ENCODE measurements around the gene HTRA1. TPM values are rescaled to one million over a fixed set of nuclear protein-coding genes. Genes with fewer than 3 reads are reported as not detected.

The HTRA1 gene
- total RNA-seq, 1 experiment from 2014 or later: 0.39 TPM

DNA sequence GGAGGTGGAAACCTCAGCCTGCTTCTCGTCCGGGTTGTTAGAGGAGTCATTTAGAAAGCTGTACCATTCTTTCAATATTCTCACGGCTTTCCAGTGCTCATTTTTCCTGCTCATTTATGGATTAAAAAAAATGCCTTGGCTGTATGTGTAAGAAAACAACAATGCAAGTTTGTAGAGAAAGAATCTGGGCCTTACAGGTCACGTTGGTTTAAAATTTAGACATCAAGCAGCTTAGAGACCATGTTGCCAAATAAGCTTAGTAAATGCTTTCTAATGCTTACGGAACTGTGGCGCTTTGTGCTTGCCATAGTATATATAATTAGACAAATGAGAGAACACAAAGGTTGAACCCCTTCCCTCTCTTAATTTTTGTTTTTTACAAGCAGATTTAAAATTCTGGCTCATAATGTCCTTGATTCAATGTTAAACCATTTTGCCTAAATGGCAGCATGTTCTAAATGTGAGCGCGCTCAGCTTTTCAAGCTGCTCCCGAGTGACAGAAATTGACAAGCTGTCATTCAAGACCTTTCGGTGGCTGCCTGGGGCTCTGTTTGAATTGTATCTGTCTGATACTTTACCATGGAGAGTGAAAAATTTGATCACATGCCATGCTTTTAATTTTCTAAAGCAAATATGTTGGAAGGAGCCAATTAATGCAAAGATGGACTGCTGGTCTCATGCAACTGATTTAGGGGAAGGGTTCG, 5.8 kb upstream of the HTRA1 start:
- no peak overlapping the region for H3K4me3 ChIP-seq (replicated peaks in 1 of 2; ENCODE audit: low read depth in 1 of 2, low read length in 2 of 2)
- no peaks in the 10 kb centered on the region for H3K36me3 ChIP-seq (ENCODE audit: control insufficient read depth in 1 of 2, insufficient read depth in 2 of 2, low read length in 2 of 2)
- H3K4me2 ChIP-seq (ENCODE audit: low read length): no peak overlapping the region
- CTCF ChIA-PET: interaction anchor here (1.0 to 1.2 kb wide), 2 partner anchors 21 to 110 kb away, joined by 3 to 4 read pairs; no protein-coding TSS in a partner anchor
- RAD21 ChIA-PET (ENCODE audit: low non-redundant PET in 1 of 2, low total read pairs in 2 of 2, uncharacterized antibody in 2 of 2, unreplicated experiment in 2 of 2): no interaction called here
- intact Hi-C loops (cut with micrococcal nuclease): no loop called here
- H2AFZ ChIP-seq (ENCODE audit: low read depth, low read length, poor library complexity, severe bottlenecking): no peak overlapping the region
- POLR2A ChIA-PET: interaction anchor here (0.9 kb wide), 1 partner anchor 13 kb away, joined by 3 read pairs; no protein-coding TSS in a partner anchor
- no TSS peak for BruUV-seq (replicated peaks)
- H3K9me3 ChIP-seq (ENCODE audit: control insufficient read depth in 1 of 2, insufficient read depth in 1 of 2, low read depth in 1 of 2, low read length in 2 of 2): no peaks in the 10 kb centered on the region
- no peak for ATAC-seq
- no peak overlapping the region for H3K27ac ChIP-seq (ENCODE audit: low read depth, low read length)
- no peak for DNase-seq (ENCODE audit: low read depth, low spot score)
- no peaks in the 10 kb centered on the region for H3K79me2 ChIP-seq (ENCODE audit: insufficient read depth, low read length)
- H3K9ac ChIP-seq (ENCODE audit: low read length): no peak overlapping the region
- no peaks in the 10 kb centered on the region for H4K20me1 ChIP-seq (ENCODE audit: insufficient read depth)
- TF ChIP-seq POLR2AphosphoS5 (IDR thresholded peaks at IDR 0.05; ENCODE audit: low read depth, low read length): no peak
- no peak for TF ChIP-seq CEBPB (IDR thresholded peaks at IDR 0.05; ENCODE audit: low read depth)
- TF ChIP-seq CBX3 (IDR thresholded peaks at IDR 0.05; ENCODE audit: low read depth): no peak
- TF ChIP-seq, protein P1, sequence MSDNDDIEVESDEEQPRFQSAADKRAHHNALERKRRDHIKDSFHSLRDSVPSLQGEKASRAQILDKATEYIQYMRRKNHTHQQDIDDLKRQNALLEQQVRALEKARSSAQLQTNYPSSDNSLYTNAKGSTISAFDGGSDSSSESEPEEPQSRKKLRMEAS (IDR thresholded peaks at IDR 0.05): no peak
- no peaks in the 10 kb centered on the region for H3K9me2 ChIP-seq (ENCODE audit: insufficient read depth)
- no peaks in the 10 kb centered on the region for H3K27me3 ChIP-seq (ENCODE audit: insufficient read depth, low read length)
- H3K4me1 ChIP-seq (ENCODE audit: control insufficient read depth in 1 of 2, insufficient read depth in 2 of 2, low read length in 2 of 2): no peaks in the 10 kb centered on the region

DNA sequence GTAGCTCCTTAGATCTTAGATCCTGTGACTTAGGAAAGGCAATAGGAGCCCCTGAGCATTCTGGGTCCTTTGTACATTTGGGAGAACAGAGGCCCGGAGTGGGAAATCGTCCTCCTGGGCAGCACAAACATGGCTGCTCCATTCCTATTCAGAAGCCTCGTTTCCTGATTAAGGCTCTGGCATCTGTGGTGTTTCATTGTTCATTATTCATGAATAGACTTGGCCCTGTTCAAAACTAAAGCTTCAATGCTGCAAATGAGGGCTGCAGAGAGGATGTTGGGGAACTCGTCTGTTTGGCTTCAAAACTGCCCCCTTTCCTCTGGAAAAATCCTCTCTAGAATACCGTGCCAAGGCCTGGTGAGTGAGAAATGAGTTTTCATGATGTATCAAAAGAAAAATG, 3.4 kb upstream of the HTRA1 start:
- peaks cover 2% of the 10 kb centered on the region; the same call in 1 of the 2 replicates for H3K27me3 ChIP-seq (ENCODE audit: insufficient read depth, low read length)
- H3K4me2 ChIP-seq (ENCODE audit: low read length): no peak overlapping the region
- ATAC-seq: no peak
- no peak overlapping the region for H3K9ac ChIP-seq (ENCODE audit: low read length)
- no peak overlapping the region for H2AFZ ChIP-seq (ENCODE audit: low read depth, low read length, poor library complexity, severe bottlenecking)
- no peaks in the 10 kb centered on the region for H3K9me2 ChIP-seq (ENCODE audit: insufficient read depth)
- intact Hi-C loops (cut with micrococcal nuclease): no loop called here
- TF ChIP-seq EGR1 (IDR thresholded peaks at IDR 0.05; ENCODE audit: low read depth) (no peak), ZFX (IDR thresholded peaks at IDR 0.05) (no peak), CEBPB (IDR thresholded peaks at IDR 0.05; ENCODE audit: low read depth) (no peak), EZH2phosphoT487 (IDR thresholded peaks at IDR 0.05; ENCODE audit: borderline replicate concordance) (no peak), CBX3 (IDR thresholded peaks at IDR 0.05; ENCODE audit: low read depth) (no peak), FOSL1 (IDR thresholded peaks at IDR 0.05; ENCODE audit: low read depth) (no peak), JUND (IDR thresholded peaks at IDR 0.05) (no peak), SP1 (IDR thresholded peaks at IDR 0.05; ENCODE audit: low read depth) (no peak), TCF7L2 (IDR thresholded peaks at IDR 0.05; ENCODE audit: borderline replicate concordance, extremely low read depth, insufficient read depth, insufficient read length) (no peak), RAD21 (IDR thresholded peaks at IDR 0.05; ENCODE audit: low read depth) (no peak), SRF (IDR thresholded peaks at IDR 0.05; ENCODE audit: low read depth) (no peak)
- TF ChIP-seq, protein P2, sequence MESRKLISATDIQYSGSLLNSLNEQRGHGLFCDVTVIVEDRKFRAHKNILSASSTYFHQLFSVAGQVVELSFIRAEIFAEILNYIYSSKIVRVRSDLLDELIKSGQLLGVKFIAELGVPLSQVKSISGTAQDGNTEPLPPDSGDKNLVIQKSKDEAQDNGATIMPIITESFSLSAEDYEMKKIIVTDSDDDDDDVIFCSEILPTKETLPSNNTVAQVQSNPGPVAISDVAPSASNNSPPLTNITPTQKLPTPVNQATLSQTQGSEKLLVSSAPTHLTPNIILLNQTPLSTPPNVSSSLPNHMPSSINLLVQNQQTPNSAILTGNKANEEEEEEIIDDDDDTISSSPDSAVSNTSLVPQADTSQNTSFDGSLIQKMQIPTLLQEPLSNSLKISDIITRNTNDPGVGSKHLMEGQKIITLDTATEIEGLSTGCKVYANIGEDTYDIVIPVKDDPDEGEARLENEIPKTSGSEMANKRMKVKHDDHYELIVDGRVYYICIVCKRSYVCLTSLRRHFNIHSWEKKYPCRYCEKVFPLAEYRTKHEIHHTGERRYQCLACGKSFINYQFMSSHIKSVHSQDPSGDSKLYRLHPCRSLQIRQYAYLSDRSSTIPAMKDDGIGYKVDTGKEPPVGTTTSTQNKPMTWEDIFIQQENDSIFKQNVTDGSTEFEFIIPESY (IDR thresholded peaks at IDR 0.05; ENCODE audit: extremely low read depth, insufficient replicate concordance, low read length): no peak
- TF ChIP-seq, protein P3, sequence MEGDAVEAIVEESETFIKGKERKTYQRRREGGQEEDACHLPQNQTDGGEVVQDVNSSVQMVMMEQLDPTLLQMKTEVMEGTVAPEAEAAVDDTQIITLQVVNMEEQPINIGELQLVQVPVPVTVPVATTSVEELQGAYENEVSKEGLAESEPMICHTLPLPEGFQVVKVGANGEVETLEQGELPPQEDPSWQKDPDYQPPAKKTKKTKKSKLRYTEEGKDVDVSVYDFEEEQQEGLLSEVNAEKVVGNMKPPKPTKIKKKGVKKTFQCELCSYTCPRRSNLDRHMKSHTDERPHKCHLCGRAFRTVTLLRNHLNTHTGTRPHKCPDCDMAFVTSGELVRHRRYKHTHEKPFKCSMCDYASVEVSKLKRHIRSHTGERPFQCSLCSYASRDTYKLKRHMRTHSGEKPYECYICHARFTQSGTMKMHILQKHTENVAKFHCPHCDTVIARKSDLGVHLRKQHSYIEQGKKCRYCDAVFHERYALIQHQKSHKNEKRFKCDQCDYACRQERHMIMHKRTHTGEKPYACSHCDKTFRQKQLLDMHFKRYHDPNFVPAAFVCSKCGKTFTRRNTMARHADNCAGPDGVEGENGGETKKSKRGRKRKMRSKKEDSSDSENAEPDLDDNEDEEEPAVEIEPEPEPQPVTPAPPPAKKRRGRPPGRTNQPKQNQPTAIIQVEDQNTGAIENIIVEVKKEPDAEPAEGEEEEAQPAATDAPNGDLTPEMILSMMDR (IDR thresholded peaks at IDR 0.05 in 2 of 3, conservative IDR thresholded peaks at IDR 0.05 in 1 of 3; ENCODE audit: borderline replicate concordance in 1 of 3, insufficient read depth in 1 of 3, low read depth in 2 of 3, low read length in 2 of 3): no peak
- TF ChIP-seq, protein P1 (IDR thresholded peaks at IDR 0.05): no peak
- ChIA-PET RAD21 (ENCODE audit: low non-redundant PET in 1 of 2, low total read pairs in 2 of 2, uncharacterized antibody in 2 of 2, unreplicated experiment in 2 of 2) (no interaction called here), CTCF (interaction anchor here (0.8 kb wide), 1 partner anchor 107 kb away, joined by 4 read pairs; no protein-coding TSS in a partner anchor), POLR2A (no interaction called here)
- H3K4me3 ChIP-seq (replicated peaks in 1 of 2; ENCODE audit: low read depth in 1 of 2, low read length in 2 of 2): no peak overlapping the region
- no peaks in the 10 kb centered on the region for H4K20me1 ChIP-seq (ENCODE audit: insufficient read depth)
- H3K79me2 ChIP-seq (ENCODE audit: insufficient read depth, low read length): no peaks in the 10 kb centered on the region
- H3K27ac ChIP-seq (ENCODE audit: low read depth, low read length): no peak overlapping the region
- no peaks in the 10 kb centered on the region for H3K9me3 ChIP-seq (ENCODE audit: control insufficient read depth in 1 of 2, insufficient read depth in 1 of 2, low read depth in 1 of 2, low read length in 2 of 2)
- no peaks in the 10 kb centered on the region for H3K4me1 ChIP-seq (ENCODE audit: control insufficient read depth in 1 of 2, insufficient read depth in 2 of 2, low read length in 2 of 2)
- no peaks in the 10 kb centered on the region for H3K36me3 ChIP-seq (ENCODE audit: control insufficient read depth in 1 of 2, insufficient read depth in 2 of 2, low read length in 2 of 2)
- no TSS peak for BruUV-seq (replicated peaks)
- DNase-seq (ENCODE audit: low read depth, low spot score): no peak
